ENCODE data around the gene MMAA.
"Not testable (repeated sequence)": the region's sequence is repeated elsewhere in the genome, so short reads cannot be mapped to it uniquely, and the experiment has no call there.

Gene MMAA

GRCh38 chr4:145618932-145619638 lies at the start of gene MMAA:
TSS of gene MMAA (plus strand) at chr4:145619385. CDS start at chr4:145639140, 19,755 bp downstream.
- DNase-seq (ENCODE audit: extremely low read depth in 1 of 2, low read depth in 1 of 2): peak; percentile 94 to 96

GRCh38 chr4:145574546-145574945 lies 44.6 kb upstream of the MMAA start:
- DNase-seq (ENCODE audit: extremely low read depth in 1 of 2, low read depth in 1 of 2): not testable (repeated sequence)

- no peak for DNase-seq (ENCODE audit: extremely low read depth in 1 of 2, low read depth in 1 of 2)
Measured at GRCh38 chr4:145580906-145581305, 38.3 kb upstream of the MMAA start.

- no peak for DNase-seq (ENCODE audit: extremely low read depth in 1 of 2, low read depth in 1 of 2)
Measured at GRCh38 chr4:145583191-145584055, 35.8 kb upstream of the MMAA start.

- DNase-seq (ENCODE audit: extremely low read depth in 1 of 2, low read depth in 1 of 2): no peak
Measured at GRCh38 chr4:145587088-145587754, 32.0 kb upstream of the MMAA start.

- not testable (repeated sequence) for DNase-seq (ENCODE audit: extremely low read depth in 1 of 2, low read depth in 1 of 2)
Measured at GRCh38 chr4:145589381-145589780, 29.8 kb upstream of the MMAA start.

GRCh38 chr4:145589916-145590702 lies 29.1 kb upstream of the MMAA start:
- DNase-seq (ENCODE audit: extremely low read depth in 1 of 2, low read depth in 1 of 2): no peak

GRCh38 chr4:145602129-145602760 lies 16.9 kb upstream of the MMAA start:
- DNase-seq (ENCODE audit: extremely low read depth in 1 of 2, low read depth in 1 of 2): no peak

- DNase-seq (ENCODE audit: extremely low read depth in 1 of 2, low read depth in 1 of 2): no peak
Measured at GRCh38 chr4:145605941-145606340, 13.2 kb upstream of the MMAA start.

- no peak for DNase-seq (ENCODE audit: extremely low read depth in 1 of 2, low read depth in 1 of 2)
Measured at GRCh38 chr4:145609481-145610427, 9.4 kb upstream of the MMAA start.

- no peak for DNase-seq (ENCODE audit: extremely low read depth in 1 of 2, low read depth in 1 of 2)
Measured at GRCh38 chr4:145613566-145614232, 5.5 kb upstream of the MMAA start.

GRCh38 chr4:145614233-145614610 lies 5.0 kb upstream of the MMAA start:
- DNase-seq (ENCODE audit: extremely low read depth in 1 of 2, low read depth in 1 of 2): no peak

- no peak for DNase-seq (ENCODE audit: extremely low read depth in 1 of 2, low read depth in 1 of 2)
Measured at GRCh38 chr4:145618210-145618931, 814 bp upstream of the MMAA start.

GRCh38 chr4:145619639-145619996 lies 433 bp downstream of the MMAA start:
- DNase-seq (ENCODE audit: extremely low read depth in 1 of 2, low read depth in 1 of 2): peak; percentile 30 to 51

GRCh38 chr4:145622067-145622466 lies 2.9 kb downstream of the MMAA start:
- not testable (repeated sequence) for DNase-seq (ENCODE audit: extremely low read depth in 1 of 2, low read depth in 1 of 2)

- no peak for DNase-seq (ENCODE audit: extremely low read depth in 1 of 2, low read depth in 1 of 2)
Measured at GRCh38 chr4:145623831-145624230, 4.6 kb downstream of the MMAA start.

- no peak for DNase-seq (ENCODE audit: extremely low read depth in 1 of 2, low read depth in 1 of 2)
Measured at GRCh38 chr4:145625677-145626622, 6.8 kb downstream of the MMAA start.

Data from stimulated activated CD8-positive, alpha-beta memory T cell treated with anti-CD3 and anti-CD28 coated beads, Interleukin-7, amount 100 ng/mL, for 48 hours (primary cell).